GM10847 (cell line): ENCODE data around the gene LNX2.

ENCODE experiments used
- POLR2A ChIP-seq: IDR thresholded peaks from 2 replicates; pipeline ENCODE4 v1.6.1; 2011; ENCODE audit not compliant: insufficient read length; ENCODE audit errors: extremely low read depth

Gene LNX2

DNA sequence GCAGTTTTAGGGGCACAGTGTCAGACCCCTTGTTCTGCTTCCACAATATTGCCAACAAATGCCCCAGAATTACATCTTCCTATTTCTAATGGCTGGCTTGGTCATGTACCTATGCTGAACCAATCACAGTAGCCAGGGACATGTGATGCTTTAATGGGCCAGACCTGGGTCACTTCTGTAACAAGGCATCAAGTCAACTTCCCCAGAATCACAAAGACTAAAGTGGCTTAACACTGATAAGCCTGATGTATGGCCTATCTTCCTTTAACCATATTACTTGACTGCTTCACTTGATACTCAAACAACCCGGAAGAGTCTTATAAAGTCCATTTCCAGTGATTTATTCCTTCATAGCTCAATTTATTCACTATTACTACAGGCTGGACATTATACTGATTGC, 19.6 kb downstream of the LNX2 start:
- no peak for TF ChIP-seq POLR2A

DNA sequence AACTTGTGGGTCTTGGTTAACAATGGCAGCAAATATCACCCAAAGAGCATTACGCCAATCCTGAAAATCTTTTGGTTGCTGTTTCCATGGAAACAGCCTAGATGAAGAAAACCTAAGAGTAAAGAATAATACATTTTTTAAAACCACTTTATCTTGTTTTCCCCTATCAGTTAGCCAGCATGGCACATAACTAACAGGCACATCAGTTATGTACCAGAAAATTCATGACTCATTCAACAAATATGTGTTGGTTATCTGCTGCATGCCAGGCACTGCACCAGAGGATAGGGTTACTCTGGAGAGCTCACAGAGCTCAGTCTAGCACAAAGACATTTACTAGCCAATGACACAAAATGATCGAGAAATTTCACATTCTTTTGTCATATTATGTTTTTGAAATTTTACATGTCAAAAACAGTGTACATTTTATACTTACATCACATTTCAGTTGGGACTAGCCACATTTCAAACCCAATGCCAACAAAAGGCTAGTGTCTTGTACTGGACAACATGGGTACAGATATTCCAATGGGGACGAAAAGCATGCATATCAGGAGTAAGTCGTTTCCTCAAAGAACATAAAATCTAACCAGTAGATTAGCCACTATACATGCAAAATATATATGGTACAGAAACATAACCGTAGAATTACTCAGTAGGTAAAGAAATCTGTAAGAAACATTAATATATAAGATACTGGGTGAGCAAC, 20.3 kb downstream of the LNX2 start:
- no peak for TF ChIP-seq POLR2A

DNA sequence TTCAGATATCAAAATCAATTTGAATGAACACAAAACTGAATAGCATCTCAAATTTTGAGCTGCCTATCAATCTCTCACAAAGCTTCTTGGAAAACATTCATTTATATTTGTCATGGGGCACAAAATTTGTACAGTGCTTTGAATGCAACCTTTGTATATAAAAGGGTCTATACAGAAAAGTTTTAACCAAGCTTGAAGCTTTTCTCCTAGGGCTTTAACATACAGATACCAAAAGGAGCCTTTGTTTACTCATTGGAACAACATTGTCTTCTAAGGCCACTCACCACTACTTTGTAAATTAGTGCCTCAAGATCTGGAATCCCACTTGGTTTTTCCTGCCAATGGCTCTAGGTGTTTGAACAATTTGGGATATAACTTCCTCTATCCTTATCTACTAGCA, 21.2 kb downstream of the LNX2 start:
- TF ChIP-seq POLR2A, result no peak

DNA sequence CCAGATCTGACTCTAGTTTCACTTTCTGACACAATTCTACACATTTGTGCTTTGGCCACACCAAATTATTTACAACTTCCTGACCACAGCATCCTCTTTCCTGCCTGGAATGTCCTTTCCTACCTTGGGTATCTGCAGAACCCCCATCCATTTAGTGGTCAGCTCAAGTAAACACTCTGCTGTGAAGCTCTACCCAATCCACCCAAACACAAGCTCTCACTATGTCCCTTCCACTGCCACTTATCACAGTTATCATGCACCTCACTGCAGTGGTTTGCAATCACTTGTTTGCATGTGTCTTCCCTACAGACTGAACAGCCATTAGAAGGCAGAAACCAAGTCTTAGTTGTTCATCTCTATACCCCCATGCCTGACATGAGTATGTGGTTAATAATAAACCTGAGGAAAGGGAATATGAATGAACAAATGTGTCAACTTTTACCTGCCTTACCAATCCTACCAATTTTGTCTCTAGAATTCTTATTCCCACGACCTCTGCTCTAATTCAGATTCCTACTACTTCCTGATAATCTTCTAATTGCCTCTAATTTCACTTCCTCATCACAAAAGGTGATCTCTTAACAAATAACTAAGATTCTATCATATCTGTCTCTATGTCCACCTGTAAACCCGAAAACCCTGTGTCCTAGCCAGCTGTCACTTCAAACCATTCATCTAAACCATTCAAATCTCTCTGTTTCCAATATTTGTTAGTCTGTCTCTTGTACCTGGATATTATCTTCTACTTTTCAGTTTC, 25.1 kb downstream of the LNX2 start:
- TF ChIP-seq POLR2A, result no peak

DNA sequence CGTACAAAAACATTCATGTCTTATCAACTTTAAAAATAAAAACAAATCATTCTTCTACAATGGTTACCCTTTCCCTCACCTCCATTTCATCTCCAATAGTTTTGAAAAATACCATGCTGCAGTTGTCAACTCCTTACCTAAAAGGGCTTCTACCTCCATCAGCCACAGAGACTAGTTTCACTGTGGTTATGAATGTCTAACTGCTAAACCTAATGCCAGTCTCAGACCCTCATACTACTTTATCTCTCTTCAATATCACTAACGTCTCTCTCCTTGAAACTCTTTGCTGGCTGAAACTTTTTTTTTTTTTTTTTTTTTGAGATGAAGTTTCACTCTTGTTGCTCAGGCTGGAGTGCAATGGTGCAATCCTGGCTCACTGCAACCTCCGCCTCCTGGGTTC, 27.1 kb downstream of the LNX2 start:
- no peak for TF ChIP-seq POLR2A

DNA sequence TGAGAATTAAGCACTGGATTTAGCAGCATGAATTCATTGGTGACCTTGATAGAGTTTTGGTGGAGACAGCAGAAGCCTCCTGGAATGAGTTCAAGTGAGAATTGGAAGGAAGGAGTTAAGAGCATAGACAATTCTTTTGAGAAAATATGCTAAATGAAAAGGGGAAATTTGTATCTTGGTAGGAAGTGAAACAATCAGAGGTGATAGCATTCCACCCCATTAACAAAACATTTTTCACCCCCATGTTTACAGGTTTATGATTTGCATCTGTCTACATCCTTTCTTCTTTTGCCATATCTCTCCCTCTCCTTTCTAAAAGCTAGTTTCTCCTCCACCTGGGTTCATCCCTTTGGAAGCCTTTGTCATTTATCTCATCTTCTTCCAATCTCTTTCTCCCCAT, 27.5 kb downstream of the LNX2 start:
- no peak for TF ChIP-seq POLR2A

DNA sequence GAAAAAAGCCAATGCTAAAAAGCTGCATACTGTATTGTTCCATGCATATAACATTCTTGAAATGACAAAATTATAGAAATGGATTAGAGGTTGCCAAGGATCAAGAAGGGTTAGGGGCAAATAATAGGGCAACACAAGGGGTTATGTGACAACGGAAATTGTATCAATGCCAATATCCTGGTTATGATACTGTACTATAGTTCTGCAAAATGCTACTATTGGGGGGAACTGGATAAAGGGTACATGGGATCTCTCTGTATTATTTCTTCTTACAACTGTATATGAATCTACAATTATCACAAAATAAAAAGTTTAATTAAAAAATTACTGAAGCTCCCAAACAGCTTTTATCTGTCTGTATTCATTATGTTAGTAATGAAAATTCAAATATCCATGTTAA, 31.9 kb downstream of the LNX2 start:
- no peak for TF ChIP-seq POLR2A

DNA sequence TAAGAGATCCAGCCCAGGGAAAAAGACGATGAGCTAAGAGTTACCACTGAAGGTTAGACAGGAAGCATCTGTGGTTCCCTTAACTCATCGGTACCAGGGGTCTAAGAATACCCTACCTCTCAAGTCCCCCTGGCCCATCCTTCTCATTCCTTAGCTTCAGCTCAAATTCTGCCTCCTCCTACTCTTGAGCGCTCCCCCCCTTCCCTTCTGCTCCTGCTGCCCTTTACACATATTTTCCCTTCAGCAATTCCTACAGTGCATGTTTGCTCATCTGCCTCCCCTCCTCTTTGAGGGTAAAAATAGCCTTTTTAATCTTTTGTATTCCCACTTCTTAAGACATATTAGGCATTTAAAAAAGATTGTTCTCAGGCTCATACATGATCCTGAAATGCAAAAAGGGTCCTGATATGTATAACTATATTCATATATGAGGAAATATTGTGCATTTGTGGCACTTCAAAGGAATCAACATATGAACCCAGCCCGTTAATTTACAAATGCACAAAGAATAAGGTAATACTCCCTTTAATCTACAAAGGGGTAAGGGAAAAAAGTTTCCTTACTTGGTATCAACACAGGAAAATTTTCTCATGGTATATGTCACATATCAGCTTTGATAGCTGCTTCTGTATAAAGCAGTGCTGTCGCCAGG, 33.1 kb downstream of the LNX2 start:
- TF ChIP-seq POLR2A, result no peak

DNA sequence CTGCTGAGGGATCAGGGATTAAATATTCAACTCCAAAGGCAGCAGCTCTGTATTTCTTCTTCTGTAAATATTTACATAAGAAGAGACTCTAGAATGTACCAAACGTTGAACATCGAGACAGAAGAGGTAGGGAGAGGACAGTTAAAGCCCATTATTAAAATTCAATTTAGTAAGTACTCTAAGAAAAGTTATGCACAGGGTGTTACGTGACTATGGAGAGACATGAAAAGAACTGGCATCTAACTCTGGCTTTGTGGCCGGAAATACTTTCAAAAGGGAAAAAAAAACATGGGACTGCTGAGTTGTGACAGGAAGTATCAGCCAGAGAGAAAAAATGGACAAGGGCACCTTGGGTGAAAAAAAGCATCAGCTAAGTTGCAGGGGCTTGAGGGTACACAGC, 36.7 kb downstream of the LNX2 start:
- TF ChIP-seq POLR2A, result no peak

DNA sequence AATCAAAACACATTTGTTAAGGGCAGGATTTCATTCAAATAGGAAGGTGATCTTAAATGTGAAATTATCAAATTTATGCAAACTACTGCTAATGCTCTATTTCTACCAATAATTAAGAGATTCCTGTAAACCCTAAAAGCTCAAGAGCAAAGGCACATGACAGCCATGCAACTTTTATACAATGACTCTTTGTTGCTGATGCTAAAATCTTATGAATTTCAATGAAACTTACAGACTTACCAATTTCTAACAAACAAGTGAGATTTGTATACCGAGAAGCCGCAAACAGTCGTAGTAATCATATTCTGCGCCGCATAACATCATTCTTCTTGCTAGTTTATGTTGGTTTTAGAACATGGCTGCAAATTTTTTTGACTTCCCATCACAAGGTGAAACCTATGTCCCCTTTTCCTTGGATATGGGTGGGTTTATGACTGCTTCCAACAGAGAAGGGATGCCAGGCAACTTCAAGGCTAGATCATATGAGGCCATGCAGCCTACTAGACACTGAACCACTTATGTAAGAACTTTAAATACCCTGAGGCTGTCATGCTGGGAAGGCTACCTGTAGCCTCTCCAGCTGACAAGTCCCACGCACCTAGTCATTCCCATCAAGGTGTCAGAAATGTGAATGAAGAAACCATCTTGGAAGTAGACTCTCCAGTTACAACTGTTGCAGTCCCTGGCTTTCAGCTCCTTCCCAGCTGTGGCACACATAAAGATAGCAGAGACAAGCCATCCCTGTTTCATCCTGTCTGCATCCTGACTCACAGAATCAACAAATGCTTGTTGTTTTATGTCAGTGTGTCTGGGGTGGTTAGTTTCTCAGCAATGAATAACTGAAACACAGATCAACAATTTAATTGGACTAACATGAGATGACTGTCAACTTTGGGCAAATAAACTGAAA, 42.0 kb downstream of the LNX2 start:
- TF ChIP-seq POLR2A, result no peak

DNA sequence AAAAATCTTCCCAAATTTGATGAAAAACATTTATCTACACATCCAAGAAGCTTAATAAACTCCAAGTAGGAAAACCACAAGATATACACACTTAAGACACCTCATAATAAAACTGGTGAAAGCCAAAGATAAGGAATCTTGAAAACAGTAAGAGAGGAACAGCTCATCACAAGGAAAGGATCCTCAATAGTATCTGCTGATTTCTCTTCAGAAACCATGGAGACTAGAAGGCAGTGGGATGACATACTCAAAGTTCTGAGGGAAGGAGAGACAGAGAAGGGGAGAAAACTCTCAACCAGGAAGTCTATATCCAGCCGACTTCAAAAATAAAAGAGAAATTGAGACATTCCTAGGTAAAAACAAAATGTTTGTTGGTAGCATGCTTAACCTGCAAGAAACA, 45.7 kb downstream of the LNX2 start:
- no peak for TF ChIP-seq POLR2A

DNA sequence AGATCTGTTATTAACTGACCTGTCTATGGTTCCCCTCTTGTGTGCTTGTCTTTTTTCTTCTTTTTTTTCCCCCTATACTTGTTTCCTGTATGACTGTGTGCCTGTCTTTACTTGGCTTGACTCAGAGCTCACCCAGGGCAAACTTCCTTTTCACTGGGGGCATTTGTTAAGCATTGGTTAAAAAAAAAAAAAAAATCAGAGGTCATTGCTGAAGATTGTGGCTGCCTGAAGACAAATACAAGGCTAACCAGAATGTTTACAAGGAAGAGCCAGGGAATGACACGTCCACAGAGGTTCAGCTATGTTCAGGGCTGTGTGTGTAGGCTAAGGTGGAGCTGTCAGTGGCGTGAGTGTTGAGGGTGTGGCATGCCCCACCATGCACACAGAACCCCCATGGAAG, 47.1 kb downstream of the LNX2 start:
- TF ChIP-seq POLR2A, result no peak

DNA sequence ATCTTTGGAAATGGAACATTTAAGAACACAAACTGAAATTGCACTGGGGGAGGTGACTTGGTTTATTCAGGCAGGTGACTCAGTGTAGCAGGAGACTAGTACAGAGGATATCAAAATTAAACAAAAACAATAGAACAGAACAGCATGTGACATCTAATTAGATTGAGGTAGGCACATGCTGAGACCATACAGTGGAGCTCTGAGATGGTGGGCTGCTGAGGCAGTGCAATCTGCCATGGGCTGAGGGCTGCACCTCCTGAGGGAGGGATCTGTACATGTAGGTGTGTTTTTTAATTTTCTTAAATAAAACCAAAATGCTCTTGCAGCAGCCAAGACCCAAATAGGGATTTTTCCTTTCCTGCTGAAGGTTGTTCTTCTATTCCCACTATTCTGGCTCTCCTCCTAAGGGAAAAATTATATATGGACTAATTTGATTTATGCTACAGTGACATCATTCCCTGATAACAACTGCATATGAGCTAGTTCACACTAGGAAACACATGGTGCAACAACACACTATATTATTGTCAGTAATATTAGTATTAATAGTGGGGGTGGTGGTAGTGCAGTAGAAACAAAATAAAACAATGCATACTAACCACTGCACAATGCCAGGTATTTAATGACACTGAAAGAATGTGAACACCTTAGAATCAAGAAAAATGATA, 48.0 kb downstream of the LNX2 start:
- no peak for TF ChIP-seq POLR2A

DNA sequence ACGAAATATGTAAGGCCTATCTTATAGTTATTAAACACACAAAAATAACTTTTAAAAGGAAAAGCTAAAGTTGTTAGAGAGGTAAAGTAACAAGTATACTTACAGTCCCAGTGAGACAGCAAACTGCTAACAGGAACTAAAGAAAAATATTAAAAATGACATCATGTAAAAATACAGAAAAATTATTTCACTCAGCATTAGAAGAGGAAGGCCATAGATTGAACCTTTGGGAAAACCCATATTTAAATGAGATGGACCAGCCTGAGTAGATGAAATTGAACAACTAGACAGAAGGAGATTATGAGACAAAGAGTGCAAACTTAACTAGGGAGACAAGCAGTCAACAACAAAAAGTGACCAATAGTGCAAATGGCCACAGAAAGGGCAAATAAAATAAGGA, 49.4 kb downstream of the LNX2 start:
- TF ChIP-seq POLR2A, result no peak

DNA sequence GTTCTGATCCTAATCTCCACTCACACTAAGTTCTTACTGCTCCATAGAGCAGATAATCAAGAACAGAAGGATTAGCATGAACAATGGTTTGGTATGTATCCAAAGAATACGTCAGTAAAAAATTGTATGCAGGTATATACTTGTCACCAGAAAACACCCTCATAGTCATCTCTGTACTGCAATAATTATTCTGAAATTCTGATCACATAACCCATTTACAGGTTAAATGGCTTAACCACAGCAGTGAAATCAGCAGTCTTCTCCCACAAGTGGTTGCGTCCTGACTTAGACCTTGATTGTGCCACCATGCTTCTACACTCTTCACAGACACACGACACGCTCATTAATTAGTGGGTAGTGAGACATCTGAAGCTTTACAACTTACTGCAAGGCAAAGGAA, 50.9 kb downstream of the LNX2 start:
- TF ChIP-seq POLR2A, result no peak
